Activated T-helper 1 cell treated with anti-CD3 and anti-CD28 coated beads, Interleukin-2, amount 50 U/mL, for 16 hours (primary cell): ENCODE results near the gene CCPG1.

ENCODE experiments used
- DNase-seq, 2 donors: peaks; one replicate each; pipeline ENCODE4 v3.0.0-alpha.2; 2020; ENCODE audit warnings: low read depth in 1 of 2, low spot score in 1 of 2

CCPG1 gene

GRCh38 chr15:55320238-55320550 is 88.0 kb downstream of the CCPG1 start:
- DNase-seq: no peak

GRCh38 chr15:55319537-55320237 is 88.5 kb downstream of the CCPG1 start:
- no peak for DNase-seq

GRCh38 chr15:55318588-55319494 is 89.3 kb downstream of the CCPG1 start, which contains the start of the genes PIGB and PIGBOS1:
Gene PIGB (plus strand): TSS chr15:55319222. CDS start chr15:55319251, 29 bp downstream.
Gene PIGBOS1 (minus strand): TSS chr15:55319123. CDS start chr15:55317792, 1,331 bp downstream.
- DNase-seq: peak; percentile 55 to 59
